Uterus (tissue), 2 donors: Measurements from ENCODE around the gene NATD1.

Experiments used
- POLR2A ChIP-seq, 2 donors: fragments of 450-650 bp; IDR thresholded peaks; one replicate each; pipeline ENCODE4 v1.6.1; 2016; ENCODE audit warnings: antibody characterized with exemption in 2 of 2, mild to moderate bottlenecking in 1 of 2, moderate library complexity in 1 of 2
- TF ChIP-seq, protein P1 (sequence below), 4 experiments: fragments of 200-600 bp in 2 of 4; fragments of 450-650 bp in 2 of 4; sonication (generic) in 2 of 4; IDR thresholded peaks; one replicate each; pipeline ENCODE4 v1.5.1; 2016 to 2019; ENCODE audit warnings: antibody characterized with exemption in 4 of 4, mild to moderate bottlenecking in 2 of 4, moderate library complexity in 1 of 4

DNA sequence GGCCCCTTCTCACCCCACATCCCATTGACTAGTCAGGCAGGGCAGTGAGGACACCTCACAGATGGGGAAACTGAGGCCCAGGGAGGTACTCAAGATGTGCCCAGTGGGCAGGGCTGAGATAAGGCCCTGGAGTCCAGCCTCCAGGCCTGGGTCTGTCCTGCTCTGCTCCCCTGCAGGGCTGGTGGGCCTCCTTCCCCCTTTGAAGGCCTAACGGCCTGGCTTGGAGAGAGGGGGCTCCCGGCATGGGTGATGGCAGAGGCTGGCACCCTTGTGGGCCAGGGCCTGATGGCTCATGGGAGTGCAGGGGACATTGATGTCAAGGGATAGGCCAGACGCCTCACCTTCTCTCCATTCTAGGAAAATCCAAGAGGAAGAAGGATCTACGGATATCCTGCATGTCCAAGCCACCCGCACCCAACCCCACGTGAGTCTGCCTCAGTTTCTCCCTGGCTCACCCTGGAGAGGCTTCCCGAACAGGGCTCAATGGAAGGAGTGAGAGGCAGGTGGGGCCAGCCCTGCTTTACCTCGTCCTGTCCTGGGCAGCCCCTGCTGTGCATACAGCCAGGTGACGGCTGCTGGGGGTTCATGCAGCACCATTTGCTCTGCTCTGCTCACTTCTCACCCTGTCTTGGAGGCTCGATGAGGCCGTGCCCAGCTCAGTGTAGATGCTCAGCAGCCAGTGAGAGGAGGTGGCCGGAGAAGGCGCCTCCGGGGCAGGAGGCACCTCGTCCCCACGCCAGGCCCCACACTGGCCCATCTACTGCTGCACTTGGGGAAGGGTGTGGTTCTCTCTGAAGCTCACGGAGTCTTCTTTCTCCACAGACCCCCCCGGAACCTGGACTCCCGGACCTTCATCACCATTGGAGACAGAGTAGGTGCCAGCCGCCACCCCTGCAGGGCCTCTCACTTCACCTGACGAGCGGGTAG is 45.1 kb upstream of the NATD1 start:
- TF ChIP-seq, protein P1, sequence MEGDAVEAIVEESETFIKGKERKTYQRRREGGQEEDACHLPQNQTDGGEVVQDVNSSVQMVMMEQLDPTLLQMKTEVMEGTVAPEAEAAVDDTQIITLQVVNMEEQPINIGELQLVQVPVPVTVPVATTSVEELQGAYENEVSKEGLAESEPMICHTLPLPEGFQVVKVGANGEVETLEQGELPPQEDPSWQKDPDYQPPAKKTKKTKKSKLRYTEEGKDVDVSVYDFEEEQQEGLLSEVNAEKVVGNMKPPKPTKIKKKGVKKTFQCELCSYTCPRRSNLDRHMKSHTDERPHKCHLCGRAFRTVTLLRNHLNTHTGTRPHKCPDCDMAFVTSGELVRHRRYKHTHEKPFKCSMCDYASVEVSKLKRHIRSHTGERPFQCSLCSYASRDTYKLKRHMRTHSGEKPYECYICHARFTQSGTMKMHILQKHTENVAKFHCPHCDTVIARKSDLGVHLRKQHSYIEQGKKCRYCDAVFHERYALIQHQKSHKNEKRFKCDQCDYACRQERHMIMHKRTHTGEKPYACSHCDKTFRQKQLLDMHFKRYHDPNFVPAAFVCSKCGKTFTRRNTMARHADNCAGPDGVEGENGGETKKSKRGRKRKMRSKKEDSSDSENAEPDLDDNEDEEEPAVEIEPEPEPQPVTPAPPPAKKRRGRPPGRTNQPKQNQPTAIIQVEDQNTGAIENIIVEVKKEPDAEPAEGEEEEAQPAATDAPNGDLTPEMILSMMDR (IDR thresholded peaks at IDR 0.05): no peak
- no peak for TF ChIP-seq POLR2A (IDR thresholded peaks at IDR 0.05)
